ENCODE data around the gene CYB5R2.
"Not testable (repeated sequence)": the region's sequence is repeated elsewhere in the genome, so short reads cannot be mapped to it uniquely, and the experiment has no call there.

CYB5R2 gene

GRCh38 chr11:7668464-7668863, 4.8 kb downstream of the CYB5R2 start:
- no peak for DNase-seq

- no peak for DNase-seq
These were observed 5.8 kb downstream of the CYB5R2 start for GRCh38 chr11:7667460-7667859.

GRCh38 chr11:7666292-7666866, 6.9 kb downstream of the CYB5R2 start:
- DNase-seq = no peak

GRCh38 chr11:7665473-7666291, 7.6 kb downstream of the CYB5R2 start:
- peak; percentile 58 for DNase-seq

GRCh38 chr11:7664867-7665266, 8.4 kb downstream of the CYB5R2 start:
- DNase-seq = no peak

GRCh38 chr11:7663531-7663930, 9.8 kb downstream of the CYB5R2 start:
- not testable (repeated sequence) for DNase-seq

- DNase-seq = no peak
These were observed 15.8 kb downstream of the CYB5R2 start for GRCh38 chr11:7657306-7658025.

GRCh38 chr11:7656704-7657103, 16.6 kb downstream of the CYB5R2 start:
- no peak for DNase-seq

GRCh38 chr11:7655253-7656217, 17.8 kb downstream of the CYB5R2 start:
- DNase-seq = no peak

- no peak for DNase-seq
These were observed 19.1 kb downstream of the CYB5R2 start for GRCh38 chr11:7654195-7654705.

GRCh38 chr11:7651700-7652099, 21.6 kb downstream of the CYB5R2 start:
- no peak for DNase-seq

GRCh38 chr11:7651140-7651551, 22.2 kb downstream of the CYB5R2 start:
- DNase-seq = no peak

- no peak for DNase-seq
These were observed 25.0 kb downstream of the CYB5R2 start for GRCh38 chr11:7648264-7648663.

GRCh38 chr11:7646866-7647265, 26.4 kb downstream of the CYB5R2 start:
- DNase-seq = no peak

- no peak for DNase-seq
These were observed 28.1 kb downstream of the CYB5R2 start for GRCh38 chr11:7645206-7645605.

- no peak for DNase-seq
These were observed 30.0 kb downstream of the CYB5R2 start for GRCh38 chr11:7643314-7643713.

- no peak for DNase-seq
These were observed 30.6 kb downstream of the CYB5R2 start for GRCh38 chr11:7642747-7643146.

- DNase-seq = no peak
These were observed 32.5 kb downstream of the CYB5R2 start for GRCh38 chr11:7640816-7641215.

GRCh38 chr11:7639643-7640025, 33.7 kb downstream of the CYB5R2 start:
- DNase-seq = no peak

- DNase-seq = no peak
These were observed 34.3 kb downstream of the CYB5R2 start for GRCh38 chr11:7638710-7639642.

GRCh38 chr11:7637447-7638157, 35.7 kb downstream of the CYB5R2 start:
- no peak for DNase-seq

Data from activated naive CD4-positive, alpha-beta T cell treated with anti-CD3 and anti-CD28 coated beads, Interleukin-2, amount 50 U/mL, for 16 hours (primary cell).